HepG2 (cell line): ENCODE measurements around the gene RASSF4. TPM values are rescaled to one million over a fixed set of nuclear protein-coding genes. Genes with fewer than 3 reads are reported as not detected.

Source experiments
- AGO1 ChIP-seq: fragments of 200-400 bp; formaldehyde crosslinking; IDR thresholded peaks from 2 replicates; pipeline ENCODE4 v1.6.1; 2017; ENCODE audit warnings: mild to moderate bottlenecking, low read depth, low read length, moderate library complexity; ENCODE audit not compliant: poor library complexity, severe bottlenecking
- ATF4 ChIP-seq, 2 experiments: fragments of 450-650 bp in 1 of 2; sonication (generic) in 1 of 2; formaldehyde crosslinking; IDR thresholded peaks; 2 replicates each; pipeline versions ENCODE4 v1.5.0 to v1.8.0; 2020 to 2022; ENCODE audit warnings: mild to moderate bottlenecking in 1 of 2, missing genetic modification reagents in 1 of 2
- CENPBD1 ChIP-seq: sonication (generic); formaldehyde crosslinking; IDR thresholded peaks from 2 replicates; pipeline ENCODE4 v1.8.0; 2022; ENCODE audit warnings: missing genetic modification reagents, low read depth, mild to moderate bottlenecking, borderline replicate concordance
- EHMT2 ChIP-seq: fragments of 200-600 bp; sonication (generic); IDR thresholded peaks from 2 replicates; pipeline ENCODE4 v1.7.0; 2017; ENCODE audit warnings: antibody characterized with exemption, low read depth, low read length, borderline replicate concordance
- ERF ChIP-seq: IDR thresholded peaks from 2 replicates; pipeline ENCODE4 v1.6.1; 2018; ENCODE audit warnings: missing biosample characterization, missing genetic modification reagents
- HOXA5 ChIP-seq: sonication (generic); formaldehyde crosslinking; IDR thresholded peaks from 2 replicates; pipeline ENCODE4 v1.4.0; 2020; ENCODE audit warnings: missing genetic modification reagents
- LBX2 ChIP-seq: sonication (generic); formaldehyde crosslinking; IDR thresholded peaks from 2 replicates; pipeline ENCODE4 v1.5.0; 2020; ENCODE audit warnings: missing genetic modification reagents, mild to moderate bottlenecking, borderline replicate concordance
- NPAS2 ChIP-seq: sonication (generic); formaldehyde crosslinking; IDR thresholded peaks from 2 replicates; pipeline ENCODE4 v1.8.0; 2022; ENCODE audit warnings: mild to moderate bottlenecking, missing genetic modification reagents, borderline replicate concordance
- SRSF4 ChIP-seq: fragments of 200-400 bp; formaldehyde crosslinking; IDR thresholded peaks from one replicate; pipeline ENCODE4 v1.6.1; 2018; ENCODE audit warnings: mild to moderate bottlenecking, low read depth, low read length, moderate library complexity; ENCODE audit not compliant: poor library complexity, severe bottlenecking
- TBP ChIP-seq: sonication (generic); formaldehyde crosslinking; IDR thresholded peaks from 2 replicates; pipeline ENCODE4 v1.5.0; 2020; ENCODE audit warnings: missing genetic modification reagents
- ZBTB40 ChIP-seq, 2 experiments: fragments of 450-650 bp in 1 of 2; sonication (generic) in 1 of 2; formaldehyde crosslinking in 1 of 2; IDR thresholded peaks; 2 replicates each; pipeline versions ENCODE4 v1.6.1 to v1.8.0; 2016 to 2022; ENCODE audit warnings: antibody characterized with exemption in 1 of 2, mild to moderate bottlenecking in 1 of 2, missing genetic modification reagents in 1 of 2
- ZNF672 ChIP-seq: sonication (generic); formaldehyde crosslinking; IDR thresholded peaks from 2 replicates; pipeline ENCODE4 v1.8.1; 2022; ENCODE audit warnings: missing genetic modification reagents
- ZNF75D ChIP-seq: sonication (generic); formaldehyde crosslinking; IDR thresholded peaks from 2 replicates; pipeline ENCODE4 v1.8.1; 2023; ENCODE audit warnings: missing genetic modification reagents, mild to moderate bottlenecking, borderline replicate concordance
- ZNF782 ChIP-seq: sonication (generic); formaldehyde crosslinking; IDR thresholded peaks from 2 replicates; pipeline ENCODE4 v1.4.0; 2020; ENCODE audit warnings: missing genetic modification reagents, mild to moderate bottlenecking, borderline replicate concordance
- ZSCAN5A ChIP-seq: sonication (generic); formaldehyde crosslinking; IDR thresholded peaks from 2 replicates; pipeline ENCODE4 v1.8.0; 2022; ENCODE audit warnings: mild to moderate bottlenecking, missing genetic modification reagents, borderline replicate concordance
- polyA plus RNA-seq, 8 experiments: library from polyadenylated mRNA; depleted of rRNA in 3 of 8; stranded (reverse) in 7 of 8; unstranded in 1 of 8; fragments of >200 nt; fragmentation: Illumina TruSeq in 4 of 8; extraction: Trizol in 4 of 8; gene quantifications; 2 replicates each; pipeline versions ENCODE4 v1.2.1 to v1.2.3, GENCODE V29; 2011 to 2016; ENCODE audit warnings: low read depth in 4 of 8, missing spikeins in 1 of 8, mixed read lengths in 1 of 8; ENCODE audit not compliant: insufficient read depth in 1 of 8
- total RNA-seq, 5 experiments: library from RNA; depleted of rRNA; stranded (reverse); fragments of >200 nt; fragmentation: Illumina TruSeq; extraction: Trizol; gene quantifications; 2 replicates each; pipeline ENCODE4 v1.2.3, GENCODE V29; 2016; ENCODE audit warnings: low read depth in 1 of 5

RASSF4 gene
- total and polyA plus RNA-seq, 2 of the 13 experiments (the other 11 are each of a cell fraction or from before 2014, with no cell fraction given) = 34.0 to 51.7 TPM

GRCh38 chr10:44959247-44960087, at the start of gene RASSF4 (continued):
- no peak; a peak in 1 of 4 replicates for TF ChIP-seq ATF4 (CRISPR knock-in tag; IDR thresholded peaks at IDR 0.05)
- TF ChIP-seq AGO1 = peak; percentile 57
- TF ChIP-seq SRSF4 = no peak
- TF ChIP-seq EHMT2 = no peak
- no peak for TF ChIP-seq ZNF782 (CRISPR knock-in tag)
- TF ChIP-seq ZNF75D (CRISPR knock-in tag) = no peak
- no peak for TF ChIP-seq LBX2 (CRISPR knock-in tag)
- no peak for TF ChIP-seq NPAS2 (CRISPR knock-in tag)
- TF ChIP-seq ZSCAN5A (CRISPR knock-in tag) = no peak
- no peak for TF ChIP-seq TBP (CRISPR knock-in tag)
- TF ChIP-seq ZBTB40 (IDR thresholded peaks at IDR 0.05) = no peak
- TF ChIP-seq ZBTB40 (CRISPR knock-in tag; IDR thresholded peaks at IDR 0.05) = peak; percentile 69
- 0 out of 2 replicates have a peak, but pooled peaks have one; percentile 47 for TF ChIP-seq HOXA5
- no peak for TF ChIP-seq ZNF672 (CRISPR knock-in tag)
- TF ChIP-seq ERF = peak; percentile 69
- no peak for TF ChIP-seq CENPBD1 (CRISPR knock-in tag)
